HEK293 (cell line): ENCODE results near the gene ZNF764.

Experiments used
- BCL11A ChIP-seq: fragments of 450-650 bp; formaldehyde crosslinking; IDR thresholded peaks from 2 replicates; pipeline ENCODE4 v1.5.1; 2016; ENCODE audit warnings: low read depth, missing biosample characterization, missing genetic modification characterization
- GLIS1 ChIP-seq: fragments of 450-650 bp; formaldehyde crosslinking; IDR thresholded peaks from 2 replicates; pipeline ENCODE4 v1.5.1; 2016; ENCODE audit warnings: missing biosample characterization, missing genetic modification characterization
- OSR2 ChIP-seq: fragments of 450-650 bp; formaldehyde crosslinking; IDR thresholded peaks from 2 replicates; pipeline ENCODE4 v1.5.1; 2016; ENCODE audit warnings: missing biosample characterization, missing genetic modification characterization
- PBX3 ChIP-seq: sonication (generic); formaldehyde crosslinking; IDR thresholded peaks from 2 replicates; pipeline ENCODE4 v1.8.1; 2022; ENCODE audit warnings: mild to moderate bottlenecking, moderate library complexity, missing genetic modification reagents
- PRDM4 ChIP-seq: fragments of 450-650 bp; formaldehyde crosslinking; IDR thresholded peaks from 2 replicates; pipeline ENCODE4 v1.5.1; 2017; ENCODE audit warnings: missing biosample characterization, missing genetic modification characterization
- SCRT1 ChIP-seq: fragments of 450-650 bp; formaldehyde crosslinking; IDR thresholded peaks from 2 replicates; pipeline ENCODE4 v1.5.1; 2016; ENCODE audit warnings: missing biosample characterization, missing genetic modification characterization, borderline replicate concordance
- SP2 ChIP-seq: fragments of 450-650 bp; formaldehyde crosslinking; IDR thresholded peaks from 2 replicates; pipeline ENCODE4 v1.5.1; 2016; ENCODE audit warnings: missing biosample characterization, missing genetic modification characterization
- SP7 ChIP-seq: fragments of 450-650 bp; formaldehyde crosslinking; IDR thresholded peaks from 2 replicates; pipeline ENCODE4 v1.5.1; 2016; ENCODE audit warnings: missing biosample characterization, missing genetic modification characterization
- TCF7L2 ChIP-seq: IDR thresholded peaks from 2 replicates; pipeline ENCODE4 v1.6.1; 2011; ENCODE audit warnings: low read depth, mild to moderate bottlenecking, inconsistent platforms, low read length, moderate library complexity, borderline replicate concordance
- ZBTB26 ChIP-seq: fragments of 450-650 bp; formaldehyde crosslinking; optimal IDR thresholded peaks from 2 replicates; pipeline ENCODE3; 2016; ENCODE audit warnings: missing biosample characterization, mild to moderate bottlenecking, missing genetic modification characterization
- ZNF112 ChIP-seq: fragments of 450-650 bp; formaldehyde crosslinking; IDR thresholded peaks from 2 replicates; pipeline ENCODE4 v1.5.0; 2017; ENCODE audit warnings: missing biosample characterization, missing genetic modification characterization
- ZNF132 ChIP-seq: fragments of 450-650 bp; formaldehyde crosslinking; IDR thresholded peaks from 2 replicates; pipeline ENCODE4 v1.5.1; 2017; ENCODE audit warnings: missing biosample characterization, missing genetic modification characterization, borderline replicate concordance
- ZNF140 ChIP-seq: fragments of 450-650 bp; formaldehyde crosslinking; IDR thresholded peaks from 2 replicates; pipeline ENCODE4 v1.5.1; 2016; ENCODE audit warnings: missing biosample characterization, missing genetic modification characterization
- ZNF174 ChIP-seq: fragments of 450-650 bp; formaldehyde crosslinking; IDR thresholded peaks from 2 replicates; pipeline ENCODE4 v1.5.0; 2017; ENCODE audit warnings: missing biosample characterization, mild to moderate bottlenecking, missing genetic modification characterization
- ZNF202 ChIP-seq: fragments of 450-650 bp; formaldehyde crosslinking; IDR thresholded peaks from 2 replicates; pipeline ENCODE4 v1.5.1; 2016; ENCODE audit warnings: missing biosample characterization, missing genetic modification characterization, borderline replicate concordance
- ZNF214 ChIP-seq: fragments of 450-650 bp; formaldehyde crosslinking; IDR thresholded peaks from 2 replicates; pipeline ENCODE4 v1.5.1; 2017; ENCODE audit warnings: missing biosample characterization, mild to moderate bottlenecking, missing genetic modification characterization, borderline replicate concordance
- ZNF335 ChIP-seq: fragments of 450-650 bp; formaldehyde crosslinking; conservative IDR thresholded peaks from 2 replicates; pipeline ENCODE4 v1.5.1; 2016; ENCODE audit warnings: missing biosample characterization, missing genetic modification characterization
- ZNF433 ChIP-seq: fragments of 450-650 bp; formaldehyde crosslinking; IDR thresholded peaks from 2 replicates; pipeline ENCODE4 v1.5.1; 2016; ENCODE audit warnings: missing biosample characterization, missing genetic modification characterization, low read depth
- ZNF521 ChIP-seq: fragments of 450-650 bp; formaldehyde crosslinking; IDR thresholded peaks from 2 replicates; pipeline ENCODE4 v1.5.1; 2017; ENCODE audit warnings: missing biosample characterization, mild to moderate bottlenecking, missing genetic modification characterization
- ZNF580 ChIP-seq: fragments of 450-650 bp; formaldehyde crosslinking; IDR thresholded peaks from 2 replicates; pipeline ENCODE4 v1.5.1; 2016; ENCODE audit warnings: missing biosample characterization, missing genetic modification characterization
- ZNF645 ChIP-seq: fragments of 450-650 bp; formaldehyde crosslinking; IDR thresholded peaks from 2 replicates; pipeline ENCODE4; 2016; ENCODE audit warnings: missing biosample characterization, missing genetic modification characterization
- ZNF777 ChIP-seq: fragments of 450-650 bp; formaldehyde crosslinking; IDR thresholded peaks from 2 replicates; pipeline ENCODE4 v1.5.1; 2017; ENCODE audit warnings: missing biosample characterization, missing genetic modification characterization, borderline replicate concordance
- ZNF843 ChIP-seq: fragments of 450-650 bp; formaldehyde crosslinking; IDR thresholded peaks from 2 replicates; pipeline ENCODE4 v1.5.1; 2016; ENCODE audit warnings: missing biosample characterization, missing genetic modification characterization
- ZSCAN16 ChIP-seq: fragments of 450-650 bp; formaldehyde crosslinking; IDR thresholded peaks from 2 replicates; pipeline ENCODE4 v1.5.1; 2016; ENCODE audit warnings: missing biosample characterization, missing genetic modification characterization

Gene ZNF764

GRCh38 chr16:30534368-30535105, 23.6 kb downstream of the ZNF764 start, which contains the start of gene ZNF747 (continued):
- TF ChIP-seq ZNF645 (tag by site-specific recombination) (no peak; the same call in 1 of the 2 replicates), ZNF433 (no peak), OSR2 (tag by site-specific recombination) (no peak), PBX3 (peak; percentile 42; the same call in 1 of the 2 replicates), ZNF202 (no peak), ZNF335 (tag by site-specific recombination) (peak; percentile 98), ZNF777 (tag by site-specific recombination) (peak; percentile 81; the same call in 1 of the 2 replicates), SP2 (peak; percentile 91), ZNF580 (peak; percentile 94), ZNF132 (tag by site-specific recombination) (no peak), ZNF843 (tag by site-specific recombination) (peak; percentile 60), ZNF521 (tag by site-specific recombination) (no peak), PRDM4 (tag by site-specific recombination) (peak; percentile 64; the same call in 1 of the 2 replicates), TCF7L2 (peak; percentile 38; the same call in 1 of the 2 replicates), GLIS1 (tag by site-specific recombination) (peak; percentile 26; the same call in 1 of the 2 replicates), ZNF112 (tag by site-specific recombination) (no peak), BCL11A (tag by site-specific recombination) (peak; percentile 71), SP7 (tag by site-specific recombination) (peak; percentile 72; the same call in 1 of the 2 replicates), ZSCAN16 (tag by site-specific recombination) (no peak; the same call in 1 of the 2 replicates), ZNF174 (no peak), SCRT1 (no peak), ZNF140 (tag by site-specific recombination) (no peak), ZNF214 (tag by site-specific recombination) (no peak), ZBTB26 (tag by site-specific recombination) (peak; percentile 93)
